Measurements from ENCODE around the gene ZMIZ1.

ZMIZ1 gene

DNA sequence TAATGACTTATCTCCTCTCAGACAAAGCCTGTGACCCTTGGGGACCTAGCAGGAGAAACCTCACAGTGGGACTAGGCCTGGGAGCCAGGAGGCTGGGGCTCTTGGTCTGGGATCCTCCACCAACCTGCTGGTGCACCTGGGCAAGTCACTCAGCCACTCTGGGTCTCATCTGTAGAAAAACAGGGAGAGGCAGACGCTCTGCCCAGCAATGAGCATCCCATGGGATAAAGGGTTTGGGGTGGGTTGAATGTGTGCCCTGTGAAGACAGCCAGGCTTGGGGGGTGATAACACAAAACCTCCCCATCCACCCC is 81.6 kb downstream of the ZMIZ1 start:
- no peak for DNase-seq (ENCODE audit: low read depth)

DNA sequence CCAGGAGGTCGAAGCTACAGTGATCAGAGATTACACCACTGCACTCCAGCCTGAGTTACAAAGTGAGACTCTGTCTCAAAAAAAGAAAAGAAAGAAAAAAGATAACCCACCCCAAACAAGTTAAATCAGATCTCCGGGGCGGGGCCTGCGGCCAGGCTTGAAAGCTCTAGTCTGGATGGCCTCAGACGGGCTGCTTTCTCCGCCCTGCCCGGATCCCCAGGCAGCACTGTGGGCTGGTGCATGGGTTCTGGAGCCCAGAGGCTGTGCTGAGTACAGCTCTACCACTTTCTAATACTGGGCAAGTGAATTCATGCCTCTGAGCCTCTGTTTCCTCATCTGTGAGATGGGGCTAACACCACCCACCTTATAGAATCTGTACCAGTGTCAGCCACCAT is 83.7 kb downstream of the ZMIZ1 start:
- DNase-seq (ENCODE audit: low read depth) = no peak

GRCh38 chr10:79153745-79154144 is 85.0 kb downstream of the ZMIZ1 start:
- no peak for DNase-seq (ENCODE audit: low read depth)

GRCh38 chr10:79155301-79156081 is 86.7 kb downstream of the ZMIZ1 start:
- DNase-seq (ENCODE audit: low read depth) = no peak

GRCh38 chr10:79156334-79157274 is 87.8 kb downstream of the ZMIZ1 start:
- DNase-seq (ENCODE audit: low read depth) = no peak

GRCh38 chr10:79158004-79158340 is 89.2 kb downstream of the ZMIZ1 start:
- no peak for DNase-seq (ENCODE audit: low read depth)

- DNase-seq (ENCODE audit: low read depth) = no peak
Observed at GRCh38 chr10:79158402-79159097, 89.8 kb downstream of the ZMIZ1 start.

GRCh38 chr10:79159141-79159651 is 90.4 kb downstream of the ZMIZ1 start:
- DNase-seq (ENCODE audit: low read depth) = no peak

GRCh38 chr10:79159785-79160184 is 91.0 kb downstream of the ZMIZ1 start:
- DNase-seq (ENCODE audit: low read depth) = no peak

DNA sequence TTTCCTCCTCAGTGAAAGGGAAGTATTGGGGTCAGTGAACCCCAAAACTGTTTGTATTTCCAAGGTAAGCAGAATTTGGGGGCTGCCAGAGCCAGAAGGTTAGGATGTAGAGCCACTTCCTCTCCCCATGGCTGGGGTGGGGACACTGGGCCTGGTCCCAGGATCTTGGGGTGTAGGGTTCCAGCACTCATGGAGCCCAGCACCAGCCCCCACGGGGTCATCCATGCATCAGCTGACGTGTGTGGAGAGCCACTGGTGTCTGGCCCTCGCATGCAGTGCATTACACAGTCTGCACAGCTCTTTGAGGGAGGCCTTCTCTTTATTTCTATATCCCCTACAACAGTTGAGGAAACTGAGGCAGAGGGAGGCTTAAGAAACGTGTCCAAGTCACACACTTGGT is 91.4 kb downstream of the ZMIZ1 start:
- DNase-seq (ENCODE audit: low read depth) = no peak

DNA sequence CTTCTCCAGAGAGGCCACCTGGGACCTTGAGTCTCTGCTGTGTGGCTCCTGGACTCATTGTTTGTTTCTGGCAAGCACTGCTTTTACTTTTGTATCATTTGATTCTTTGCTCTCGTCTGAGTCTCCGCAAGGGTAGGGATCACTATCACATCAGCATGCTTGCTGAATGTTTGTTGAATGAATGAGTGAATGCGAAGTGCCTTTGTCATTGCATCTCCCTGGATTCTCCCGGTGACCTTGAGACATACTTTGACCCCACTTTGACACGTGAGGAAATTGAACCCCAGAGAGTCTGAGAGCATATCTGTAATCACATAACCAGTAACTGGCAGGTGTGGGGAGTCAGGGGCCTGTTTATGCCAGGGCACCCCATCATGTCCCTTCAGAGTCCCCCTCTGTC is 92.8 kb downstream of the ZMIZ1 start:
- no peak for DNase-seq (ENCODE audit: low read depth)

- no peak for DNase-seq (ENCODE audit: low read depth)
Observed at GRCh38 chr10:79162022-79162421, 93.3 kb downstream of the ZMIZ1 start.

- DNase-seq (ENCODE audit: low read depth) = no peak
Observed at GRCh38 chr10:79162861-79163665, 94.3 kb downstream of the ZMIZ1 start.

GRCh38 chr10:79163666-79163975 is 94.9 kb downstream of the ZMIZ1 start:
- no peak for DNase-seq (ENCODE audit: low read depth)

- DNase-seq (ENCODE audit: low read depth) = no peak
Observed at GRCh38 chr10:79164075-79164474, 95.3 kb downstream of the ZMIZ1 start.

DNA sequence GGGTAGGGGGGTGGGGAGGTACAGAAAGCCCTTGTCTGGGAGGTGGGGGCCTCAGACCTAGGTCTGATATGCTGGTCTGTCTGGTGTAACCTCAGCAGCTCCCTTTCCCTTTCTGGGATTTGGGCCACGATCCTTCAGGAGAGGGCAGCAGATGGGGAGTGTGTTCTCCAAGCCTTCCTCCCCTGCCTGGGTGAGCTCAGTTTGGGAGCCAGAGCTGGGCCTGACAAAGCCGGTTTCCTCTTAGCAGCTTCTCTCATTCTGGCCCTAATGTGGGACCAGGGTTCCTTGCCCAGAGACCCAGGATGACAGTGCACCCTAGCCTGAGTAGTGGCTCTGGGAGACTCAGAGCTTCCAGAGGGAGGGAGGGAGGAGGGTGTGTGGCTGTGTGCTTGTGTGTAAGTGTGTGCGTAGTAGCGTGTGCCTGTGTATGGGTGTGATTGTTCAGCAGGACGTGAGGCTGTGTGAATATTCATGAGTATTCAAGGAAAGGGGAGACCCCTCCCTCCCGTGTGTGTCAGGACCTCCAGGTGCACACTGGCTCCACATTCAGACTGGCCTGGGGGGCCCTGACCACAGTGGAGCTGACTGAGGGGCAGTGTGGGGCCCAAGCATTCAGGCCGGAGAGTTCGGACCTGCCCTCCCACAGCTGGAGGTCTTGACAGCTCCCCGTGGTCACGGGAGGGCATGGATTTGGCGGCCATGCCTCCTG is 96.5 kb downstream of the ZMIZ1 start:
- DNase-seq (ENCODE audit: low read depth) = no peak

- no peak for DNase-seq (ENCODE audit: low read depth)
Observed at GRCh38 chr10:79166312-79166721, 97.6 kb downstream of the ZMIZ1 start.

DNA sequence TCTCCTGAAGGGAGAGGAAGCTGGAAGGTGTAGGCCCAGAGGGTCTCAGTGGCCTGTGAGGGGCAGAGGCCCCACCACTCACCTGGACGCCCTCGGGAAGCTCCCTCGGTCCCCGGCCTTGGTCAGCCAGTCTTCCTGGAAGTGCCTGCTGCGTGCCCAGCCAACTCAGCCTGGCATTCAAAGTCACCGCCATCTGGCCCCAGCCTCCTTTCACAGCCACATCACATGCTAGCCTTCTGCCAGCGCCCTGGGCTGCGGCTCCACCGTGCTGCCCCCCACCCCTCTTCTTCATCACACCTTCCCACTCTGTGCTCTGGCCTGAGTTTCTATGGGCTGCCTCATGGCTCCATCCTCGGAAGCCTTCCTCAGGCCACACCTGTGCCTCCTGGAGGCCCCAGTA is 98.0 kb downstream of the ZMIZ1 start:
- DNase-seq (ENCODE audit: low read depth) = no peak

GRCh38 chr10:79167537-79167936 is 98.8 kb downstream of the ZMIZ1 start:
- DNase-seq (ENCODE audit: low read depth) = no peak

DNA sequence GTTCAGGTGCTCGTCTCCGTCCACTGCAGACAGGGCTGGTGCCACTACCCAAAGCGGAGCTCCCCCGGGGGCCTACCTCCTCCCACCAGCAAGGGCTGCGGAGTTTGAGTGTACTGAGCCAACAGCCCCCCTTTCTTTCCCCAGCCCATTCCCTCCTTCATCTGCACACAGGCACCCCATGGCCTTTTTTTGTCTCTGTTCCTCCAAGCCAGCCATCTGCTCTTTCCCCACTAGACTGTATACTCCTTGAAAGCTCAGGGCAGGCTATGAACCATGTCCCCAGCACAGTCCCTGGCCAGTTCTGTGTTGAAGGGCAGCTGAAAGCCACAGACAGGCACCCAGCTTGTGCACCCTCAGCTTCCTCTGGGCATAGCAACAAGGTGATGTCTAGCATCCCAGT is 99.4 kb downstream of the ZMIZ1 start:
- no peak for DNase-seq (ENCODE audit: low read depth)

- no peak for DNase-seq (ENCODE audit: low read depth)
Observed at GRCh38 chr10:79170226-79170752, 101.5 kb downstream of the ZMIZ1 start.
